ENCODE results near the gene ITCH. TPM values are rescaled to one million over a fixed set of nuclear protein-coding genes. Genes with fewer than 3 reads are reported as not detected.

The ITCH gene
- total and polyA plus RNA-seq, 2 of the 8 experiments (the other 6 are each of a cell fraction or from before 2014, with no cell fraction given), result 3.9 to 45.2 TPM

DNA sequence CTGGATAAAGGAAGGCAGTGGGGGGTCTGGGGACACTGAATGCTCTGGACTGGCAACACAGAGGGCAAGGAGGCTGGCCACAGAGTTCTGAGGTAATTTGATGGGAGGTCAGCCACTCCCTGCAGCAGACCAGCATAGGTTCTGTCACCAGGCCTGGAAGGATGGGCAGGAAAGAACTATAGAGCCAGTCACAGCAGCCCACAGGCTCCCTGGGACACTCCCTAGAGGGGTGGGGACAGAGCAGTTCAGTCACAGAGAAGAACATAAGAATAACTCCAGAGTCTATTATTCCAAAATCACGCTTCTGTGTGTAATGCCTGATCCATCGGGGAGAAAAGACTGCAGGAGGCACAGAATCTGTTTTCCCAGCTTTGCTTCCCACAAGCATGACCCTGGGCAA lies 172.8 kb downstream of the ITCH start:
- Histone ChIP-seq H3K4ac (replicated peaks; ENCODE audit: insufficient read length, low read depth, low read length) (no peak overlapping the region), H3K79me1 (ENCODE audit: low read depth, low read length) (peaks cover 2% of the 10 kb centered on the region; the same call in 1 of the 2 replicates), H3K27me3 (replicated peaks in 1 of 4; ENCODE audit: control insufficient read depth in 3 of 4, extremely low read depth in 1 of 4, insufficient read depth in 3 of 4, low read length in 3 of 4) (no peaks in the 10 kb centered on the region), H2BK12ac (ENCODE audit: low read depth, low read length) (no peak overlapping the region), H3K36me3 (ENCODE audit: control insufficient read depth in 2 of 4, insufficient read depth in 4 of 4, low read length in 3 of 4) (peaks cover 13 to 31% (median 18%) of the 10 kb centered on the region in 4 experiments), H2BK15ac (ENCODE audit: low read length) (no peak overlapping the region), H2BK120ac (replicated peaks; ENCODE audit: low read depth, low read length) (no peak overlapping the region), H3K27ac (ENCODE audit: low read depth, low read length) (no peak overlapping the region), H3K9ac (replicated peaks in 1 of 4; ENCODE audit: extremely low read depth in 1 of 4, low read depth in 3 of 4, low read length in 3 of 4) (no peak overlapping the region), H4K8ac (ENCODE audit: extremely low read depth, insufficient read depth, low read length) (no peak overlapping the region), H3K23me2 (ENCODE audit: low read depth, low read length) (no peaks in the 10 kb centered on the region), H4K20me1 (replicated peaks in 1 of 2; ENCODE audit: control insufficient read depth in 1 of 2, insufficient read depth in 2 of 2, low read length in 2 of 2) (peaks cover 2 to 14% of the 10 kb centered on the region in 2 experiments), H2BK20ac (ENCODE audit: low read length) (no peak overlapping the region), H3K4me2 (ENCODE audit: insufficient read depth in 1 of 2, low read depth in 2 of 2, low read length in 2 of 2) (no peak overlapping the region), H4K91ac (replicated peaks; ENCODE audit: insufficient read length, low read length) (no peak overlapping the region), H2BK5ac (ENCODE audit: low read depth, low read length) (no peak overlapping the region), H2AK5ac (ENCODE audit: low read depth, low read length) (no peak overlapping the region), H3K23ac (ENCODE audit: insufficient read length) (no peak overlapping the region), H3K79me2 (ENCODE audit: control insufficient read depth in 1 of 2, insufficient read depth in 2 of 2, low read length in 2 of 2) (no peaks in the 10 kb centered on the region), H3K4me3 (ENCODE audit: extremely low read depth in 1 of 4, insufficient read depth in 2 of 4, low read depth in 3 of 4, low read length in 4 of 4) (no peak overlapping the region), H4K5ac (ENCODE audit: insufficient read length, low read depth, low read length) (no peak overlapping the region), H3K4me1 (replicated peaks in 1 of 4; ENCODE audit: control insufficient read depth in 3 of 4, insufficient read depth in 4 of 4, low read length in 3 of 4) (no peaks in the 10 kb centered on the region), H2AFZ (ENCODE audit: low read length) (no peak overlapping the region), H3K56ac (replicated peaks; ENCODE audit: insufficient read length, low read depth, low read length) (no peak overlapping the region), H3K18ac (ENCODE audit: extremely low read depth, low read length) (no peak overlapping the region), H3K9me3 (ENCODE audit: insufficient read depth in 2 of 2, low read depth in 1 of 2, low read length in 1 of 2) (no peaks in the 10 kb centered on the region), H3K14ac (ENCODE audit: insufficient read length) (no peak overlapping the region)
- TF ChIP-seq TAF7 (optimal IDR thresholded peaks at IDR 0.05; ENCODE audit: borderline replicate concordance, low read depth, low read length) (no peak), YY1 (IDR thresholded peaks at IDR 0.05; ENCODE audit: low read depth, low read length) (no peak), NANOG (IDR thresholded peaks at IDR 0.05; ENCODE audit: insufficient read depth, low read depth, low read length, poor library complexity, severe bottlenecking) (no peak), NRF1 (IDR thresholded peaks at IDR 0.05; ENCODE audit: low read depth, low read length) (no peak), TAF1 (IDR thresholded peaks at IDR 0.05; ENCODE audit: low read depth, low read length) (no peak)
- TF ChIP-seq, protein P1, sequence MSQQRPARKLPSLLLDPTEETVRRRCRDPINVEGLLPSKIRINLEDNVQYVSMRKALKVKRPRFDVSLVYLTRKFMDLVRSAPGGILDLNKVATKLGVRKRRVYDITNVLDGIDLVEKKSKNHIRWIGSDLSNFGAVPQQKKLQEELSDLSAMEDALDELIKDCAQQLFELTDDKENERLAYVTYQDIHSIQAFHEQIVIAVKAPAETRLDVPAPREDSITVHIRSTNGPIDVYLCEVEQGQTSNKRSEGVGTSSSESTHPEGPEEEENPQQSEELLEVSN (IDR thresholded peaks at IDR 0.05), result no peak
- 92% methylated on average over 2 of the region's 2 CpGs; no CpG with 5 or more reads in 1 of the 2 experiments for WGBS, 2 experiments (ENCODE audit: extremely low coverage in 1 of 2, insufficient coverage in 1 of 2, insufficient read length in 1 of 2, insufficient replicate concordance in 2 of 2, low coverage in 1 of 2, low lambda C conversion rate in 2 of 2, missing lambda C conversion rate in 1 of 2)
- FAIRE-seq (no peak), DNase-seq (ENCODE audit: low read depth in 1 of 2, low spot score in 2 of 2) (no peak)
- ChIA-PET POLR2A (ENCODE audit: partially characterized antibody) (interaction anchor here (1.2 kb wide), 1 partner anchor 11 kb away, joined by 4 read pairs; no protein-coding TSS in a partner anchor), CTCF (ENCODE audit: partially characterized antibody) (interaction anchor here (1.4 to 2.0 kb wide), 4 partner anchors 11 to 239 kb away, joined by 3 to 9 read pairs (median 4); no protein-coding TSS in a partner anchor)
